AG09309 (cell line): ENCODE results near the gene GNG13.

Experiments
- DNase-seq: peaks from one replicate; pipeline ENCODE4 v3.0.0-alpha.2; 2010; ENCODE audit warnings: low read depth
- H3K4me3 ChIP-seq: 2 replicates; pipeline ENCODE4 v1.5.1; 2011; ENCODE audit warnings: mild to moderate bottlenecking, low read depth, low read length, moderate library complexity; ENCODE audit not compliant: control insufficient read depth
- TF ChIP-seq, protein P1 (sequence below): IDR thresholded peaks from 2 replicates; pipeline ENCODE4 v1.5.1; 2011; ENCODE audit warnings: mild to moderate bottlenecking, low read depth, low read length, inconsistent platforms; ENCODE audit not compliant: insufficient read depth, control insufficient read depth; ENCODE audit errors: missing control alignments

Gene GNG13

DNA sequence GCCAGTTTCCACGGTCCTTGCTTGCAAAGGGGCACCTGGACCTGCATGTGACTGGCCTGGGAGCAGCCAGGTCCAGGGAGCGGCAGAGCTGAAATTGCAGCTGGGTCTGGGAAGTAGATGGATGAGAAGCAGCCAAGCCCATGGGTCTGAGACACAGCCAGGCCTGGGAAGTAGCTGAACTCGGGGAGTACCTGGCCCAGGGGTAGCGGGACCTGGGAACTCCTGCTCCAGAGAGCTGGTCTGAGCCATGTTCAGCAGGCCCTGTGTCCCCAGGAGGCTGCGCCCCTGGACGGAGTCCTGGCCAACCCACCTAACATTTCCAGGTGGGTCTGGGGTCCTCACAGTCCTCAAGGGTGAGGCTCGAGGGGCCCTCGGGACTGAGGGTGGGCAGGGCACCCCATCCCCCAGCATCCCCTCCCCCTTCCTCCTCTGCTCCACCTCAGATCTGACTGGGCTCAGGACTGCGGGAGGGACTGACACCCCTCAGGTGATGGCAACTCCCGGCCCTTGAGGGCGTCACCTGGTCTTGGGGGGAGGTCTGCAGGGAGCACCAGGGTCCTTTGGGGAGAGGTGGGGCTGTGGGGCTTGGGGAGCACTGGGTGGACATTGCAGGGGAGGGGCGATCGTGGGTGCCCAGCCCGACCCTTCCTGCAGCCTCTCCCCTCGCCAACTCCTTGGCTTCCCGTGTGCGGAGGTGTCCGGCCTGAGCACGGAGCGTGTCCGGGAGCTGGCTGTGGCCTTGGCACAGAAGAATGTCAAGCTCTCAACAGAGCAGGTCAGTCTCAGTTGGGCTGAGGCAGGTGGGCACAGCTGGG lies 37.0 kb downstream of the GNG13 start:
- no peak overlapping the region for H3K4me3 ChIP-seq
- no peak for DNase-seq
- TF ChIP-seq, protein P1, sequence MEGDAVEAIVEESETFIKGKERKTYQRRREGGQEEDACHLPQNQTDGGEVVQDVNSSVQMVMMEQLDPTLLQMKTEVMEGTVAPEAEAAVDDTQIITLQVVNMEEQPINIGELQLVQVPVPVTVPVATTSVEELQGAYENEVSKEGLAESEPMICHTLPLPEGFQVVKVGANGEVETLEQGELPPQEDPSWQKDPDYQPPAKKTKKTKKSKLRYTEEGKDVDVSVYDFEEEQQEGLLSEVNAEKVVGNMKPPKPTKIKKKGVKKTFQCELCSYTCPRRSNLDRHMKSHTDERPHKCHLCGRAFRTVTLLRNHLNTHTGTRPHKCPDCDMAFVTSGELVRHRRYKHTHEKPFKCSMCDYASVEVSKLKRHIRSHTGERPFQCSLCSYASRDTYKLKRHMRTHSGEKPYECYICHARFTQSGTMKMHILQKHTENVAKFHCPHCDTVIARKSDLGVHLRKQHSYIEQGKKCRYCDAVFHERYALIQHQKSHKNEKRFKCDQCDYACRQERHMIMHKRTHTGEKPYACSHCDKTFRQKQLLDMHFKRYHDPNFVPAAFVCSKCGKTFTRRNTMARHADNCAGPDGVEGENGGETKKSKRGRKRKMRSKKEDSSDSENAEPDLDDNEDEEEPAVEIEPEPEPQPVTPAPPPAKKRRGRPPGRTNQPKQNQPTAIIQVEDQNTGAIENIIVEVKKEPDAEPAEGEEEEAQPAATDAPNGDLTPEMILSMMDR = no peak

DNA sequence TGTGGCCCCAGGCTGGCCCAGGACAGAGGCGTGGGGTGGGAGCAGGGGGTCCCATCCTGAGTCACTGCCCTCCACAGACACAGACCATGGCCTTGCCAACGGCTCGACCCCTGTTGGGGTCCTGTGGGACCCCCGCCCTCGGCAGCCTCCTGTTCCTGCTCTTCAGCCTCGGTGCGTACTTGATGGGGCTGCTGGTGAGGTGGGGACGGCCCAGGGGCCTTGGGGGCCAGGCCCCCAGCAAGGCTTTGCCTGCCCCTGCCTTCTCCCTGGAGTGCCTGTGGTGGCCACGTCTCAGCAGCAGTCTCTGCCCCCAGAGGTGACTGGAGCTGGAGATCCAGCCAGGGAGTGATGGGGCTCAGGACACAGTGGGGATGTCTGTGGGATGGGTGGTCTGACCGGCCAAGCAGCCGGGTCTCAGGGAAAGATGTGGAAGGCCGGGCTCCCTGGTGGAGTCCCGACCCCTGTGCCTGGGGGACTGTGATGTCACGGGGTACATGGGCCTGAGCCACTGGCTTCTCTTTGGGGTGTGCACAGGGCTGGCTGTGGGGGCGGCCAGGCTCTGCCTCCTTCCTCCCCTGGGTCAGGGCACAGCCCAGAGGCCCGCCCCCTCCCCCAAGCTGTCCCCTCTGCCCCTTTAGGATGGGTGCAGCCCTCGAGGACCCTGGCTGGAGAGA lies 37.8 kb downstream of the GNG13 start:
- TF ChIP-seq, protein P1 = no peak
- DNase-seq = no peak
- H3K4me3 ChIP-seq = no peak overlapping the region

DNA sequence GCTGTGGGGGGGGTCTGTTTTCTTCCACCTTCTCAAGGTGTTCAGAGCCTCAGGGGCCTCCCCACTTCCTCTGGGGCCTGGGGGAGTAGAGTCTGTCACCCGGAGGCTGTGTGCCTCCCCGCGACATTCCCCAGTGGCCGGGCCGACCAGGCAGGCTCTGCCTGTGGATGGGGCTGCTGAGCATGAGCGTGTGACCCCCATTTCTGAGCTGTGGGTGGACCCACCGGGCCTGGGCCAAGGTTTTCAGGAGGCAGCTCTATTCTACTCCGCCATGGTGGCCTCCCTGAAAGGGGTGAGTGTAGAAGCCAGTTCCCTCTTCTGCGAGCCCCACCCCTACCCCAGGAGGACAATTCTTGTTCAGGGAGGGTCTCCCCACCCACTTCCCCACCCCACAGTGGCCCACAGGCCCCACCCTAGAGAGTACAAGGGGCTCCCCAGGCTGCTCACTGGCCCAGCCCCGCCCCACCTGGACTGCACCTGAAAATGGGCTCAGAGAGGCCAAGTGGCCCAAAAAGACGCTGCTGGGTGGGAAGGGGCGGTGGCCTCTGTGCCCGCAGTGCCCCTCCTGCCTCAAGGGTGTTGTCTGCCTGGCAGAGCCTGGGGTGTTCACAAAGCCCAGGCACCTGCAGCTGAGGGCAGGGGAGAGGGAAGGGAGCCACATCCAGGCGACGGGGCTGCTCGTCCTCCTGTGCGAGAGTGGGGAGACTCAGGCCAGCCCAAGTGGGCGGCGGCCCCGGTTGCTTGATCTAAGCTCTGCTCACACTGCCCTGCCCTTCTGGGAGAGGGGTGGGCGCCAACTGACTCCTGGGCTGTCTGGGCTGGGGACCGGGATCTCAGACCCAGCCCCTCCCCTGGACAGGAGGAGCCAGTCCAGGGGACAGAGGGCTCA lies 38.7 kb downstream of the GNG13 start:
- no peak overlapping the region for H3K4me3 ChIP-seq
- no peak for DNase-seq
- TF ChIP-seq, protein P1 = no peak

DNA sequence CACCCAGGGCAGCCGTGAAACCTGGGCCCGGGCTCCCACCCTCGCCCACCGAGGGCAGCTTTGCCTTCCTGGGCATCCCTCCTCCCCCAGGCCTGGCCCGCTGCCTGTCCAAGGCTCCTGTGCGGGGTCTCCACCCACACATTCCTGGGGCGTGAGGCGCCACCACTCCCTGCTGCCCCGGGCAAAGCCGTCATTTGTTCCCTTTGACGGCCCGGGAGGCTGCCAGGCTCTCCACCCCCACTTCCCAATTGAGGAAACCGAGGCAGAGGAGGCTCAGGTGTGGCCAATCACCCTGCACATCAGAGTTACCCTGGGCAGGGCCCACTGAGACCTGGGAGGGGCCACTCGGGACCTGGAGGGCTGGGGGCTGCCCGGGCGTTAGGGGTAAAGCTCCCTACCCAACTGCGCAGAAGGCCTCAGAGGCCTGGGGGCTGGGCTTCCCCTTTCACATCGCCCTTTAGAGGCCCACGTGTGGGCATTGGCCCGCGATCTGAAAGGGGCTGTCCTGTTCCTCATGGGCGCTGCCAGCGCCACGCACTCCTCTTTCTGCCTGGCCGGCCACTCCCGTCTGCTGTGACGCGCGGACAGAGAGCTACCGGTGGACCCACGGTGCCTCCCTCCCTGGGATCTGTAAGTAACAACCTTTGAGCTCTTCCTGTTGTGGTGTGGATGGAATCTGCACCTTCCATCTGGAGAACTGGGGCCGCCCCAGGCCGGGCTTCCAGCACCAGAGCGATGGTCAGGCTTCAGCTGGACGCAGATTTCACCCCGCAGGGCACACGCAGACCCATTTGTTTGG lies 39.8 kb downstream of the GNG13 start, which contains the start of gene MSLN:
Gene MSLN (plus strand): TSS at position 190 of the 799 bp plus-strand sequence. CDS start 1,947 bp downstream, outside the sequence.
- TF ChIP-seq, protein P1 = no peak
- DNase-seq = no peak
- no peak within 1 kb of the TSS for H3K4me3 ChIP-seq

DNA sequence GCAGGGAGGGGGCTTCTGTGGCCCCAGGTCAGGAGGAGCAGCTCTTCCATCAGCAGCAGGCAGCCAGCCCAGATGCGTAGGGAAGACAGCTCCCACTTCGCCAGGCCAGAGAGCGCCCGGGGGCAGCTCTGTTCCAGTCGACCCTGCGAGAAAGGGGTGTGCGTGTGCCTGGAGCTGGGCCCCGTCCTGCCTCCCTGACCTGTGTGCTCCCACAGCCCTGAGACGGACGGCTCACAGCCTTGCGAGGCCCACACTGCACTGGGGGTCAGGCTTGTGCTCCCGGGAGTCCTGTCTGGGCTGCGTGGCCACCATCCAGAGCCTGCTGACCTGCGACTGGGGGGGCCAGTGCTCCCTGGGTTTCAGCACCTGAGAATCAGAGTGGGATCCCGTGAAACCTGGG lies 40.5 kb downstream of the GNG13 start:
- TF ChIP-seq, protein P1 = no peak
- no peak for DNase-seq
- no peak overlapping the region for H3K4me3 ChIP-seq
